Activated T-cell treated with anti-CD3 and anti-CD28 coated beads, Interleukin-2, amount 50 U/mL, for 24 hours (primary cell): ENCODE data around the gene EPB41.
"Not testable (repeated sequence)": the region's sequence is repeated elsewhere in the genome, so short reads cannot be mapped to it uniquely, and the experiment has no call there.

ENCODE experiments used
- DNase-seq: peaks from one replicate; pipeline ENCODE4 v3.0.0-alpha.2; 2020
- H3K27ac Mint-ChIP-seq: 2 replicates; pipeline ENCODE4 v1.8.0; 2020; ENCODE audit warnings: mild to moderate bottlenecking, mixed read lengths
- H3K27me3 Mint-ChIP-seq: 2 replicates; pipeline ENCODE4 v1.8.0; 2020; ENCODE audit warnings: mixed read lengths
- H3K36me3 Mint-ChIP-seq: 2 replicates; pipeline ENCODE4 v1.8.0; 2020; ENCODE audit warnings: low read depth, mixed read lengths
- H3K4me1 Mint-ChIP-seq: 2 replicates; pipeline ENCODE4 v1.8.0; 2020; ENCODE audit warnings: low read depth, mixed read lengths
- H3K4me3 Mint-ChIP-seq: 2 replicates; pipeline ENCODE4 v1.8.0; 2020; ENCODE audit warnings: mild to moderate bottlenecking, moderate library complexity, mixed read lengths
- H3K9me3 Mint-ChIP-seq: 2 replicates; pipeline ENCODE4 v1.8.0; 2020; ENCODE audit warnings: mixed read lengths

Gene EPB41

GRCh38 chr1:29121516-29121935 lies 207.2 kb downstream of the EPB41 start:
- H3K27ac Mint-ChIP-seq = no peak overlapping the region
- H3K9me3 Mint-ChIP-seq = no peaks in the 10 kb centered on the region
- no peak for DNase-seq
- peak overlapping the region; percentile 38 for H3K4me3 Mint-ChIP-seq
- H3K36me3 Mint-ChIP-seq = peaks cover 32% of the 10 kb centered on the region
- peaks cover 23% of the 10 kb centered on the region for H3K27me3 Mint-ChIP-seq
- H3K4me1 Mint-ChIP-seq = peaks cover 10% of the 10 kb centered on the region

- Mint-ChIP-seq H3K27me3 (peaks cover 23% of the 10 kb centered on the region), H3K36me3 (peaks cover 27% of the 10 kb centered on the region), H3K4me1 (peaks cover 10% of the 10 kb centered on the region), H3K4me3 (peak overlapping the region; percentile 58), H3K27ac (no peak overlapping the region), H3K9me3 (no peaks in the 10 kb centered on the region)
- DNase-seq = peak; percentile 48
Measured at GRCh38 chr1:29121936-29122681, 207.7 kb downstream of the EPB41 start.

- H3K9me3 Mint-ChIP-seq = no peaks in the 10 kb centered on the region
- DNase-seq = no peak
- H3K4me1 Mint-ChIP-seq = peaks cover 10% of the 10 kb centered on the region
- H3K27ac Mint-ChIP-seq = no peak overlapping the region
- H3K27me3 Mint-ChIP-seq = peaks cover 23% of the 10 kb centered on the region
- peaks cover 21% of the 10 kb centered on the region for H3K36me3 Mint-ChIP-seq
- H3K4me3 Mint-ChIP-seq = peak overlapping the region; percentile 66
Measured at GRCh38 chr1:29122682-29123052, 208.3 kb downstream of the EPB41 start.

- peak; percentile 62 for DNase-seq
- Mint-ChIP-seq H3K27me3 (peaks cover 23% of the 10 kb centered on the region), H3K27ac (no peak overlapping the region), H3K4me3 (peak overlapping the region; percentile 66), H3K4me1 (peaks cover 10% of the 10 kb centered on the region), H3K36me3 (peaks cover 17% of the 10 kb centered on the region), H3K9me3 (no peaks in the 10 kb centered on the region)
Measured at GRCh38 chr1:29123053-29123886, 208.9 kb downstream of the EPB41 start.

GRCh38 chr1:29123887-29124365 lies 209.6 kb downstream of the EPB41 start, which contains the start of gene TMEM200B:
TSS of gene TMEM200B (minus strand) at chr1:29123903. CDS start at chr1:29121828, 2,075 bp downstream.
- peaks cover 10% of the 10 kb centered on the region for H3K36me3 Mint-ChIP-seq
- H3K4me1 Mint-ChIP-seq = peaks cover 10% of the 10 kb centered on the region
- no peak for DNase-seq
- H3K27me3 Mint-ChIP-seq = peaks cover 23% of the 10 kb centered on the region
- peak within 1 kb of the TSS; percentile 40 for H3K27ac Mint-ChIP-seq
- no peaks in the 10 kb centered on the region for H3K9me3 Mint-ChIP-seq
- peak within 1 kb of the TSS; percentile 76 for H3K4me3 Mint-ChIP-seq

- peaks cover 10% of the 10 kb centered on the region for H3K4me1 Mint-ChIP-seq
- no peaks in the 10 kb centered on the region for H3K9me3 Mint-ChIP-seq
- H3K27ac Mint-ChIP-seq = peak overlapping the region; percentile 40
- H3K27me3 Mint-ChIP-seq = peaks cover 23% of the 10 kb centered on the region
- H3K4me3 Mint-ChIP-seq = peak overlapping the region; percentile 76
- DNase-seq = peak; percentile 81
- peaks cover 5% of the 10 kb centered on the region for H3K36me3 Mint-ChIP-seq
Measured at GRCh38 chr1:29124366-29125236, 210.2 kb downstream of the EPB41 start.

- H3K9me3 Mint-ChIP-seq = no peaks in the 10 kb centered on the region
- peaks cover 2% of the 10 kb centered on the region for H3K36me3 Mint-ChIP-seq
- DNase-seq = no peak
- peak overlapping the region; percentile 65 for H3K4me3 Mint-ChIP-seq
- H3K27ac Mint-ChIP-seq = no peak overlapping the region
- H3K4me1 Mint-ChIP-seq = peaks cover 10% of the 10 kb centered on the region
- H3K27me3 Mint-ChIP-seq = peaks cover 26% of the 10 kb centered on the region
Measured at GRCh38 chr1:29125237-29125641, 210.9 kb downstream of the EPB41 start.

GRCh38 chr1:29125788-29126187 lies 211.4 kb downstream of the EPB41 start:
- Mint-ChIP-seq H3K27ac (peak overlapping the region; percentile 32), H3K4me3 (peak overlapping the region; percentile 65), H3K9me3 (no peaks in the 10 kb centered on the region), H3K36me3 (no peaks in the 10 kb centered on the region), H3K27me3 (peaks cover 28% of the 10 kb centered on the region), H3K4me1 (peaks cover 10% of the 10 kb centered on the region)
- DNase-seq = no peak

- Mint-ChIP-seq H3K27me3 (peaks cover 26% of the 10 kb centered on the region), H3K4me1 (peaks cover 10% of the 10 kb centered on the region), H3K4me3 (peak overlapping the region; percentile 65), H3K9me3 (no peaks in the 10 kb centered on the region), H3K27ac (no peak overlapping the region), H3K36me3 (no peaks in the 10 kb centered on the region)
- no peak for DNase-seq
Measured at GRCh38 chr1:29126198-29126597, 211.8 kb downstream of the EPB41 start.

- H3K4me3 Mint-ChIP-seq = no peak overlapping the region
- no peak for DNase-seq
- peaks cover 8% of the 10 kb centered on the region for H3K4me1 Mint-ChIP-seq
- H3K9me3 Mint-ChIP-seq = no peaks in the 10 kb centered on the region
- H3K27me3 Mint-ChIP-seq = peaks cover 31% of the 10 kb centered on the region
- no peaks in the 10 kb centered on the region for H3K36me3 Mint-ChIP-seq
- no peak overlapping the region for H3K27ac Mint-ChIP-seq
Measured at GRCh38 chr1:29128739-29129138, 214.4 kb downstream of the EPB41 start.

GRCh38 chr1:29129916-29130315 lies 215.5 kb downstream of the EPB41 start:
- Mint-ChIP-seq H3K9me3 (no peaks in the 10 kb centered on the region), H3K27ac (no peak overlapping the region), H3K4me3 (no peak overlapping the region), H3K27me3 (peaks cover 34% of the 10 kb centered on the region), H3K4me1 (peaks cover 10% of the 10 kb centered on the region), H3K36me3 (no peaks in the 10 kb centered on the region)
- DNase-seq = no peak

- H3K27me3 Mint-ChIP-seq = peaks cover 23% of the 10 kb centered on the region
- H3K27ac Mint-ChIP-seq, DNase-seq, H3K4me1 Mint-ChIP-seq, H3K36me3 Mint-ChIP-seq, H3K4me3 Mint-ChIP-seq, H3K9me3 Mint-ChIP-seq: not testable (repeated sequence)
Measured at GRCh38 chr1:29131056-29131455, 216.7 kb downstream of the EPB41 start.

- H3K27ac Mint-ChIP-seq = no peak overlapping the region
- H3K9me3 Mint-ChIP-seq = no peaks in the 10 kb centered on the region
- H3K36me3 Mint-ChIP-seq = no peaks in the 10 kb centered on the region
- H3K4me3 Mint-ChIP-seq = no peak overlapping the region
- H3K4me1 Mint-ChIP-seq = peaks cover 3% of the 10 kb centered on the region
- H3K27me3 Mint-ChIP-seq = peaks cover 21% of the 10 kb centered on the region
- DNase-seq = no peak
Measured at GRCh38 chr1:29133861-29134694, 219.7 kb downstream of the EPB41 start.
